ENCODE results near the gene SLC6A9.

SLC6A9 gene

DNA sequence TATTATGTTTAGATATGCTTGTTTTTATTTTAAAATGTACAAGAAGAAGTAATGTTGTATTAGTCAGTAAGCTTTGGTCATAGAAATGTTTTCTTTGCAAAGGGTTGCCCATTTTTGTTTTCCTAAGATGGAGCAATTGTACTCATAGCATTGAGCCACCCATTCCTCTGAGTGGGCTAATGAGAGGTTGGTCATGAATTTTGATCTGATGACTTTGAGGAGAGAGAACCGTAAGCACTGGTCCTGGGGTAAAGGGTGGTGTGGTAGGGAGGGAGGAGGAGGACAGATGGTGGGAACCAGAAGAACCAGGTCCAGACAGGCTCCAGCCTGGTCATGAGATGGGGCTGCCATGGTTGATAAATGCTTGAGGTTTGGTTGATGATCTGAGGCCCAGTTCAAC is 15.9 kb upstream of the SLC6A9 start:
- no peak for DNase-seq

DNA sequence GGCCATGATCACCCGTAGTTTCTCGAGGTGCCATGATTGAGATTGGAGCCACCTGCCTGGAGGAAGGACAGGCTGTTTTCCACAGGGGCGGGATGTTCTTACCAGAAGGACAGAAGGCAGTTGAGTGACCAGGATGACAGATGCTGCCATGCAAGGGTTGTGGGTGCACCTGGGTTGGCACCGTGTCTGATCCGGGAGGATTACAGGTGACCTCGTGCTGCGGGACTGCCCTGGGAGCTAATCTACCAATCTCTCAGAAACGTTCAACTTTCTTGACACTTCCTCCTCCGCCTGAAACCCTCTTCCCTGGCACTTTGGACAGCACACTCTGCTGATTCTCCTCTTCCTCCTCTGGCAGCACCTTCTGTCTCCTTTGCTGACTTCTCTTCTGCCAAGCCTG is 13.8 kb upstream of the SLC6A9 start:
- no peak for DNase-seq

- no peak for DNase-seq
Measured at GRCh38 chr1:44044071-44044801, 13.0 kb upstream of the SLC6A9 start.

- no peak for DNase-seq
Measured at GRCh38 chr1:44043176-44044070, 12.2 kb upstream of the SLC6A9 start.

GRCh38 chr1:44040846-44041245 is 9.6 kb upstream of the SLC6A9 start:
- DNase-seq = no peak

DNA sequence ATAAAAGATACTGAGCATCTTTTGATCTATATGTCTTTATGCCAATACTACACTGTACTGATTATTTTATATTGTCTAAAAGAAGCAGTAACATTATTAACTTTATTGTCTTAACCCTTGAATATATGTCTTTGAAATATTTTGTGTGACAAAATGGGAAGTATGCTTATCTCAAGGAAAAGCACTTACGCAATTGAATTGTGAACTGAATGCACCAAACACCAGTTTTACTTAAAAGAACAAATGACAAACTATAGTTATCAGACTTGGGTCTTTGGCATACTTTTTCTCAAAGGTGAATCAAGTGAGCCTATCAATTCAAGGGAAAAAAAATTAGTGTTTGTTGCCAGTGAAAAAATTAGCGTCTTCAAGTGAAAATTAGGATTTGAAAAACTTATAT is 9.2 kb upstream of the SLC6A9 start:
- DNase-seq = no peak

DNA sequence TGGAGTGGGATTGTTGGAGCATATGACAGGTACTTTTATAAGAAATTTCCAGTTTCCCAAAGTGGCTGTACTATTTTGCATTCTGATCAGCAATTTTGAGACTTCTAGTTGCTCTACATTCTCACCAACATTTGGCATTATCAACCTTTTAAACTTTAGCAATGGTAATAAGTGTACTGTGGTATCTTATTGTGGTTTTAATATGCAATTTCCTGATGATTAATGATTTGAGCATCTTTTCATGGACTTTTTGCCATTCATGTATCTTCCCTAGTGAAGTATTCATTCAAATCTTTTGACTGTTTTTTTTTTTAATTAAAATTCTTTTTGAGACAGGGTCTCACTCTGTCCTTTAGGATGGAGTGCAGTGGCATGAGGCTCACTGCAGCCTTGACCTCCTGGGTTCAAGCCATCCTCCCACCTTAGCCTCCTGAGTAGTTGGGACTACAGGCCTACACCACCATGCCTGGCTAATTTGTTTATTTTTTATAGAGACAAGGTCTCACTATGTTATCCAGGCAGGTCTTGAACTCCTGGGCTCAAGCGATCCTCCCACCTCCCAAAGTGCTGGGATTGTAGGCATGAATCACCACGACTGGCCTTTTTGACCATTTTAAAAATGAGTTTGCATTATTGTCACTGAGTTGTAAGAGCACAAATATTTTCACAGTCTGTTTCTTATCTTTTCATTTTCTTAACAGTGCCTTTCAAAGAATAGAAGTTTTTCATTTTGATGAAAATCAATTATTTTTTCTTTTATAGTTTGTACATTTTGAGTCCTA is 7.8 kb upstream of the SLC6A9 start:
- no peak for DNase-seq

- DNase-seq = no peak
Measured at GRCh38 chr1:44037154-44037553, 5.9 kb upstream of the SLC6A9 start.

DNA sequence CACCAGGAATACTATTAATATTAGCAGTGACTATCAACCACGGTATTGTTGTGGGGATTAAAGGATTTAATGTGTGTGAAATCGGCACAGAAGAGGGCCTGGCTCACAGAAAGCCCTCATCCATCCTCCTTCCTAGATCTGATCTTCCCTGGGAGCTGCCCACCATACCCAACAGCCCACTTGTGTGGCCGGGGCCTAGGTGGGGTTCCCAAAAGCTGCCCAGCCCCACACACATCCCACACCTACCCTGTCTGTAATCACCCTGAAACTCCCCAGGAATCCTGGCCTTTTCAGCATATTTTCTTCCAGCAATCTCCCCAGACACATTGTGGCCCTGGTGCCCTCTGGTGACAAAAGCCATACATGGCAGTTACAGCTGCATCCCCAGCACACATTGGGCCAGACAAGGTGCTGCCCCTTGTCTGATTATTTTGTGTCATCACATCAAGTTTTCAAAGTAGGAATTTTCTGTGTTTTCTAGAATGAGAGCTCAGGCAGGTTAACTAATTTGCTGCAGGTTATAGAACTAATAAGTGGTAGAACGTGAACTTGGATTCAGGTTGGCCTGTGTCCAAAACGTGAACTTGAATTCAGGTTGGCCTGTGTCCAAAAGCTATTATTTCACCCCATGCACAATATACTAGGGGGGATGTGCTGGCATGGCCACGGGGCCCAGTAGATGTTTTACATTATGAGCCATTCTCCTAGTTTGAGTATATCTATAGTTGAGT is 5.3 kb upstream of the SLC6A9 start:
- peak; percentile 62 for DNase-seq

- DNase-seq = no peak
Measured at GRCh38 chr1:44035726-44036408, 4.6 kb upstream of the SLC6A9 start.

DNA sequence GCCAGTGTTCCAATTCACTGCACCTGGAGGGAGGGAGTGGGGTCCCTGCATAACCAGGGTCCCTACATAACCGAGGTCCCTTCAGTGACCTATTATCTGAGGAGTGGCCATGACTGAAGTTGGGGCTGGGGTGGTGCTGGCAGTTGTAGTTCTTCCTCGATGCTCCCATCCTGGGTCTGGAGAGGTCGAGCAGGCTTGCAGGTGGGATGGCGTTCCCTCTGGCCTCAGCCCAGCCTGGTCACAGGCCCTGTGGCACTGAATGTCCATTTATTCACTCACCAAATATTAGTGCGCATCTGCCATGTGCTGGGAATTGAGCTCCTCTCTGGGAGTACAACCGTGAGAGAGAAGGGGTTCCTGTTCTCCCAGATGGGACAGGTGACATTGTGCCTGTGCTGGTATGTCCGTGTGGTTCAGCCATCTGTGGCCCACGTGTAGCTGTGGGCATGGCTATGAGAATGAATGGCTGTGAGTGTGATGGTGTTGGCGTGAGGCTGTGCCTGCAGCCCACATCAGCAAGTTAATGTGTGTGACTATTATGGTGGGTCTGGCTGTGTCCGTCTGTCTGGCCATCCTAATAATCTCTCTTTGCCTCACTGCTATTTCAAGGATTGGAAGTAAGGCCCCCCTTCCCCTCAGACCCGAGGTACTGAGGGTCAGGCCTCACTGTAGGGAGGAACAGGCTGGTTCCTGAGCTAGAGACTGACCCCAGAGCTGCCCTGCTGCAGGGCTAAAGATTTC is 3.9 kb upstream of the SLC6A9 start:
- DNase-seq = no peak

- DNase-seq = no peak
Measured at GRCh38 chr1:44034423-44034822, 3.2 kb upstream of the SLC6A9 start.

DNA sequence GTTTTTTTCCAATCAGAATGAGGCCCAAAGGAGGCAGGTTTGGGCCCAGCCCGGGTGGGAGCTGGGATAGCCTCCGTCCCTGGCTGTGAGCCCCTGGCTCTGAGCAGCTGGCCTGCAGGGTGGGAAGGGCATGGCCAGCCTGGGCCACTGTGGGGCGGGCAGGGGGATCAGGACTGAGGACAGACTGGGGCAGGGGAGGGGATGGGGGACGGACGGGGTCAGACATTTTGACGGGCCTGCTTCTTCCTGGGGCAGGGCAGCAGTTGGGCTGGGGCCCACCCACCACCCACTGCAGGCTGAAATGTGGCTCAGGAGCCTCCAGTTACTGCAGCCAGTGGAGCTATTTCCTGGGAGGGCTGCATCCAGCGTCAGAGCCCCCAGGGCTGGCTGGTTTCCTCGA is 2.5 kb upstream of the SLC6A9 start:
- DNase-seq = no peak

DNA sequence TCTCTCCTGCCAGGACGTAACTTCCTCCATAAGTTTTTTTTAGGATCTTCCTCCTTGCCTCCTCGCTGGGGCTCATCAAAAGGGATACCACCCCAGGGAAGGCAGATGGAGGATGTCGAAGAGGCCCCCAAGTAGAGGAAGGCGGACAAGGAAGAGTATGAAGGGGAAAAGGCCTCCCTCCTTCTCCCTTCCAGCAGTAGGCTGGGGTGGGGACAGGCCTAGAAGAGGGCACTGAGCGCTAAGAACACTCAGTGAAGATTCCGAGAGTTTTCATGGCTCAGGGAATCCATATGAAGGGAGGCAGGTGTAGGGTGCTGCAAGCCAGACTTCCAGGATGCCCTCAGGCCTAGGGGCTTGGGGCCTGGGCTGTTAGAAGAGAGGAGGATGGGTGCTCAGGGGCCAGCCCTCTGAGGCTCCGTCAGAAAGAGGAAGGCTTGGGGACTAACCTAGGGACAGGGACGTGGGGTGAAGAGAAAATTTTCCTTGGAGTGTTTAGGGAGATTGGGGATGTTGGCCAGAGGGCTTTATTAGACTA is 1.8 kb upstream of the SLC6A9 start:
- no peak for DNase-seq

- no peak for DNase-seq
Measured at GRCh38 chr1:44032170-44032790, 1.0 kb upstream of the SLC6A9 start.

DNA sequence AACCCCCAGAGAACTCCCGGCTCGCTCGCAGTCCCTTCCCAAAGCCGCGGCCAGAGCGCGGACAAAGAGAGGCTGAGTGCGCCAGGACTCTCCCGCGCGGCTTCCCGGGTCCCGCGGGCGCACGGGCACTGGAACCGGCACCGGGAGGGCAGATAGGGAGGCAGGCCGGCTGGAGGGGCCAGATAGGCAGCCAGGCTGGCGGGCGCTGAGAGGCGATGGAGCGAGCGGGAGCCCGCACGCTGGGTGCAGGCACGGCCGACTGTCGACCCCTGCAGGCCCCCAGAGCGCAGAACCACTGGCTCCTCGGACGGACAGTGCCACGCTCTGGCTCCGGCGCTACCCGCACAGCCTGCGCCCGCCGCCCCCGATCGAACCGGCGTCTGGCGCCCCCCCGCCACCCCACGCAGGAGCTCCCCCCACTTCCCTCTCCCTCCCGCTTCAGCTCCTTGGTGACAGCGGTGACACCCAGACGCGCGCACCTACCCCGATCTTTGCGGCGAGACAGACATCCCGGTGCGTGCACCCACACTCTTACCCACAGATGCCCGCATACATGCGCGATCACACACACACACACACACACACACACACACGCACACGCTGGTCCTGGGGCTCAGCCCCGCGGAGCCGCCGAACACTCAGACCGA is 534 bp downstream of the SLC6A9 start:
- DNase-seq = no peak

DNA sequence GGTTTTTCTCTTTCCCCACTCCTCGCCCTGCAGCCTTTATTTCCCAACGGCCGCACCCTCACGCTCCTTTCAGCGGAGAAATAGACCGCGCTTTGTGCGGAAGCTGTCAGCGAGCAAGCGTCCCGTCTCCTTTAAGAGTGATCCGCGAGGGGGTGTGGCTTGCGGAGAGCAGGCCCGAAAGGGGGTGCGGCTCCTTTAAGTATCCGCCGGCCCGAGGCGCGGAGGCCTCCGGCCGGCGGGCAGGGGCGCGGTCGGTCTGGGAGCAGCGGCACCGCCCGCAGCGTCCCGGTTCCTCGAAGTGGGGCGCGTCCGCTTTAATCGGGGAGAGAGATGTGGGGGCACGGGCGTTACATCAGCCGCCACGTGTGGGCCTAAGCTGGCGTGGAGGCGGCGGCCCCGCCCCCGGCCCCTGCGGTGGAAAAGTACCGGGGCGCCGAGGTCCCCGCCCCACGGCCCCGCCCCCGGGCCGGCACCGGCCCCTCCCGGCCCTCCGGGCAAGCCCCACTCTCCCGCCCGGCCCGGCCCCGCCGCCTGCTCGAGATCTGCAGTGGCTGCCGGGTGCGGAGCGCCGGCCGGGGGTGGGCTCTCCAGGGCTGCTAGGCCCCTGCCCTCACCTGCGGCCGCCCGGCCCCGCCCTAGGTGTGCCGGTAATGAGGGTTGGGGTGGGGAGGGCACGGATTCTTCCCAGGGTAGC is 1.2 kb downstream of the SLC6A9 start:
- DNase-seq = peak; percentile 79

DNA sequence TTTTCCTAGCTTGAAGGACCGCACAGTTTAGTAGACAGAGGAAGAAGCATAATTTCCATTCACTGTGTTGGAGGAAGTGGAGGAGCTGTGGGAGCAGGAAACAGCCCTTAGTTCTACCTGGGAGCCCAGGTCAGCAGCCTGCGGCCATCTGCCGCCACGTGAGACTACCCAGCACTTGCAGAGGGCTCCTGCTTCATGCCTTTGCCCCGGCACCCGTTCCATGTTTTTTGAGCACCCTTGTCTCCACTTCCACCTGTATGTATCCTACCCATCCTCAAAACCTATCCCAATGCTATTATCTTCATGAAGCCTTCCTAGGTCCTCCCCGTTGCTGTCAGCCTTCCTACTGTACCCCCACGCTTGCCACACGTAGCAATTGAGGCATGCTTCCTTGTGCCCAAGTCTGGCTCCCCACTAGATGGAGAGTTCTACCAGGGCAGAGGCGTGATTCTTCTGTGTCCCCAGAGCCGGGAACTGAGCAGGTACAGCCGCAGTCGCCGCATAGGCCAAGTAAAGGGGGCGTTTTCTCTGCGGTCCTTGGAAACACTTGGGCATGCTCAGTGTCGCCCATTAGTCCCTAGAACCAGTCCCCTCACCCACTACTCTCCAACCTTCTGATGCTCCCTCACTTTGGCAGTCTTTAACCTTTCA is 1.9 kb downstream of the SLC6A9 start:
- peak; percentile 79 for DNase-seq

- DNase-seq = no peak
Measured at GRCh38 chr1:44027320-44027719, 3.9 kb downstream of the SLC6A9 start.
